ENCODE results near the gene IL1R1.

IL1R1 gene

GRCh38 chr2:102206666-102207341, 64.3 kb downstream of the IL1R1 start:
- Histone ChIP-seq H3K9me3 (ENCODE audit: insufficient read depth, low read length, severe bottlenecking) (no peaks in the 10 kb centered on the region), H3K27ac (ENCODE audit: low read length) (no peak overlapping the region), H3K4me3 (ENCODE audit: low read depth in 1 of 2, low read length in 2 of 2) (no peak overlapping the region), H4K20me1 (ENCODE audit: insufficient read depth, low read length) (no peaks in the 10 kb centered on the region), H3K9ac (ENCODE audit: low read depth, low read length) (no peak overlapping the region), H3K4me2 (ENCODE audit: insufficient read depth, low read length) (no peak overlapping the region), H3K27me3 (ENCODE audit: insufficient read depth, low read length, poor library complexity) (peaks cover 3% of the 10 kb centered on the region), H3K79me2 (ENCODE audit: insufficient read depth, low read length) (no peaks in the 10 kb centered on the region), H3K4me1 (ENCODE audit: insufficient read depth, low read length) (no peaks in the 10 kb centered on the region), H2AFZ (ENCODE audit: low read depth, low read length) (no peak overlapping the region), H3K36me3 (ENCODE audit: insufficient read depth, low read length) (no peaks in the 10 kb centered on the region)
- ATAC-seq (ENCODE audit: insufficient read depth, low read depth): no peak
- TF ChIP-seq EZH2 (IDR thresholded peaks at IDR 0.05; ENCODE audit: borderline replicate concordance, low read depth, low read length, severe bottlenecking) (no peak), CTCF (IDR thresholded peaks at IDR 0.05; ENCODE audit: borderline replicate concordance, extremely low read depth, low read length, poor library complexity, severe bottlenecking) (no peak)
- DNase-seq: no peak

- Histone ChIP-seq H3K9me3 (ENCODE audit: insufficient read depth, low read length, severe bottlenecking) (no peaks in the 10 kb centered on the region), H3K4me2 (ENCODE audit: insufficient read depth, low read length) (no peak overlapping the region), H3K4me3 (ENCODE audit: low read depth in 1 of 2, low read length in 2 of 2) (no peak overlapping the region), H3K27ac (ENCODE audit: low read length) (no peak overlapping the region), H3K79me2 (ENCODE audit: insufficient read depth, low read length) (no peaks in the 10 kb centered on the region), H3K27me3 (ENCODE audit: insufficient read depth, low read length, poor library complexity) (peaks cover 3% of the 10 kb centered on the region), H2AFZ (ENCODE audit: low read depth, low read length) (no peak overlapping the region), H3K36me3 (ENCODE audit: insufficient read depth, low read length) (no peaks in the 10 kb centered on the region), H3K4me1 (ENCODE audit: insufficient read depth, low read length) (no peaks in the 10 kb centered on the region), H3K9ac (ENCODE audit: low read depth, low read length) (no peak overlapping the region), H4K20me1 (ENCODE audit: insufficient read depth, low read length) (no peaks in the 10 kb centered on the region)
- DNase-seq (no peak), ATAC-seq (ENCODE audit: insufficient read depth, low read depth) (no peak)
- TF ChIP-seq CTCF (IDR thresholded peaks at IDR 0.05; ENCODE audit: borderline replicate concordance, extremely low read depth, low read length, poor library complexity, severe bottlenecking) (no peak), EZH2 (IDR thresholded peaks at IDR 0.05; ENCODE audit: borderline replicate concordance, low read depth, low read length, severe bottlenecking) (no peak)
Measured at GRCh38 chr2:102208774-102209173, 66.2 kb downstream of the IL1R1 start.

GRCh38 chr2:102209474-102209873, 66.9 kb downstream of the IL1R1 start:
- H3K4me2 ChIP-seq (ENCODE audit: insufficient read depth, low read length): no peak overlapping the region
- no peak overlapping the region for H3K4me3 ChIP-seq (ENCODE audit: low read depth in 1 of 2, low read length in 2 of 2)
- H3K9me3 ChIP-seq (ENCODE audit: insufficient read depth, low read length, severe bottlenecking): no peaks in the 10 kb centered on the region
- no peak for DNase-seq
- TF ChIP-seq EZH2 (IDR thresholded peaks at IDR 0.05; ENCODE audit: borderline replicate concordance, low read depth, low read length, severe bottlenecking) (no peak), CTCF (IDR thresholded peaks at IDR 0.05; ENCODE audit: borderline replicate concordance, extremely low read depth, low read length, poor library complexity, severe bottlenecking) (no peak)
- peaks cover 3% of the 10 kb centered on the region for H3K27me3 ChIP-seq (ENCODE audit: insufficient read depth, low read length, poor library complexity)
- H3K4me1 ChIP-seq (ENCODE audit: insufficient read depth, low read length): no peaks in the 10 kb centered on the region
- H3K36me3 ChIP-seq (ENCODE audit: insufficient read depth, low read length): no peaks in the 10 kb centered on the region
- no peaks in the 10 kb centered on the region for H4K20me1 ChIP-seq (ENCODE audit: insufficient read depth, low read length)
- no peak overlapping the region for H3K9ac ChIP-seq (ENCODE audit: low read depth, low read length)
- no peaks in the 10 kb centered on the region for H3K79me2 ChIP-seq (ENCODE audit: insufficient read depth, low read length)
- no peak for ATAC-seq (ENCODE audit: insufficient read depth, low read depth)
- H3K27ac ChIP-seq (ENCODE audit: low read length): no peak overlapping the region
- no peak overlapping the region for H2AFZ ChIP-seq (ENCODE audit: low read depth, low read length)

Measured in DND-41 (cell line).